MCF 10A (cell line): ENCODE results near the gene TTC33. TPM values are rescaled to one million over a fixed set of nuclear protein-coding genes. Genes with fewer than 3 reads are reported as not detected.

Source experiments
- BruUV-seq: library from RNA; stranded (reverse); fragments of 400-500 nt; replicated peaks from 2 replicates; lab custom pipeline; 2021; lab: Mats Ljungman, UMichigan
- CTCF ChIA-PET: fragments of 300-600 bp; sonication (Branson Sonifier 250); formaldehyde crosslinking; extraction: SDS; loops from one replicate; lab custom pipeline; 2021; ENCODE audit warnings: antibody characterized with exemption, inconsistent platforms; lab: Yijun Ruan, JAX
- POLR2A ChIA-PET: fragments of 300-600, 350-650 bp; sonication (Branson Sonifier 250); formaldehyde crosslinking; extraction: SDS; loops from one replicate; lab custom pipeline; 2020; ENCODE audit warnings: antibody characterized with exemption, inconsistent platforms; lab: Yijun Ruan, JAX
- DNase-seq: peaks from one replicate; pipeline ENCODE4 v3.0.0-alpha.2; 2018; ENCODE audit not compliant: unreplicated experiment
- H3K27ac Mint-ChIP-seq: one replicate; pipeline ENCODE4 v1.8.0; 2022; ENCODE audit warnings: mild to moderate bottlenecking, low read depth, mixed read lengths; ENCODE audit not compliant: unreplicated experiment
- H3K27me3 Mint-ChIP-seq: one replicate; pipeline ENCODE4 v1.8.0; 2022; ENCODE audit warnings: mixed read lengths; ENCODE audit not compliant: insufficient read depth, unreplicated experiment
- H3K36me3 Mint-ChIP-seq: one replicate; pipeline ENCODE4 v1.8.0; 2022; ENCODE audit warnings: mild to moderate bottlenecking, moderate library complexity, mixed read lengths; ENCODE audit not compliant: insufficient read depth, unreplicated experiment
- H3K4me1 Mint-ChIP-seq: one replicate; pipeline ENCODE4 v1.8.0; 2022; ENCODE audit warnings: mixed read lengths; ENCODE audit not compliant: insufficient read depth, unreplicated experiment
- H3K4me3 Mint-ChIP-seq: one replicate; pipeline ENCODE4 v1.8.0; 2022; ENCODE audit warnings: mild to moderate bottlenecking, moderate library complexity, mixed read lengths; ENCODE audit not compliant: unreplicated experiment
- H3K9me3 Mint-ChIP-seq: one replicate; pipeline ENCODE4 v1.8.0; 2022; ENCODE audit warnings: mixed read lengths; ENCODE audit not compliant: unreplicated experiment
- CTCF ChIP-seq: fragments of 200-600 bp; IDR thresholded peaks from one replicate; pipeline ENCODE4 v1.8.0; 2022; ENCODE audit warnings: antibody characterized with exemption, mild to moderate bottlenecking; ENCODE audit not compliant: unreplicated experiment
- intact Hi-C: fragments of 100-400 bp; cut with micrococcal nuclease; formaldehyde crosslinking; loops from 2 replicates; pipeline ENCODE4 v1.14.1; 2022
- total RNA-seq: library from RNA; stranded (reverse); gene quantifications from 2 replicates; pipeline ENCODE4 v1.2.3, GENCODE V29; 2022

TTC33 gene
- total RNA-seq, 1 experiment from 2014 or later: 13.3 TPM

DNA sequence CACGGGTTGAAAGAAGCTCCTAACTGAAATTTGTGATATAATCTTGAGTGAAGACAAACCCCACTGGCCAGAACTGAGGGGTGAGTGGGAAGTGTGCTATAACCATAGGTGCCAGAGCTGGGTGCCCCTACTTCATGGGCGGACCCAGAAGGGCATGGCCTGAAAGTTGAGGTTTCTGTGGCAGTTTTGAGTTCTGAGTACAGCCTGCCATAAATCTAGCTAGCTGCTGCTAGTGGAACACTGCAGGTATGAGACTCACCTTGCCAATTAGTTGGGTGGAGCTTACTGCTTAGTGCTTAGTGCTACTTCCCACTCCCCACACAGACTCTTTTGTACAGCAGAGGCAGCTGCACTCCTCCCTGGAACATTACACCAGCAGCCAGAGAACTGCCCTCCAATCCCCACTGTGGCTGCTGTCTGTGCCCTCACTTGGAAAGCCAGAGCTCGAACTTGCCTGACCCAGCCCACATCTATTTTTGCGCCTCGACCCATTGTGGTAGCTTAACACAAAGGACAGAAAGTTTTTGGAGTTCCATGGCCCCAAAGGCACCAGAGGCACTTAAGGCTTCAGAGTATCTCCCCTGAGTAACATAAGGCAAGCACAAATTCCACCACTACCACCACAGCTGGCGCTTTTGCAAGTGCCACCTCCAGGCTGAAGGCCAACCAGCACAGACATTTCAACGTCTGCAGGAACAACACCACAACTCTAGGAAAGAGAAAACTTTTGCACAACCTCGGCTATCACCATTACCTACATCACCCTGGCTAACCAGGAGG is 103.1 kb downstream of the TTC33 start:
- ChIA-PET CTCF (interaction anchor here (0.5 to 1.0 kb wide), 4 partner anchors 17 to 247 kb away, joined by 3 to 5 read pairs (median 4); no protein-coding TSS in a partner anchor), POLR2A (interaction anchor here (1.0 kb wide), 1 partner anchor 141 kb away, joined by 4 read pairs; no protein-coding TSS in a partner anchor)

GRCh38 chr5:40651201-40651600 is 104.6 kb downstream of the TTC33 start:
- DNase-seq: no peak
- H3K36me3 Mint-ChIP-seq: no peaks in the 10 kb centered on the region
- H3K4me1 Mint-ChIP-seq: peaks cover 8% of the 10 kb centered on the region
- BruUV-seq: no TSS peak
- H3K9me3 Mint-ChIP-seq: no peaks in the 10 kb centered on the region
- TF ChIP-seq CTCF: no peak
- ChIA-PET CTCF (no interaction called here), POLR2A (interaction anchor here (0.6 to 0.7 kb wide), 2 partner anchors 19 to 275 kb away, joined by 3 read pairs; no protein-coding TSS in a partner anchor)
- intact Hi-C loops: no loop called here
- H3K27me3 Mint-ChIP-seq: no peaks in the 10 kb centered on the region
- no peak overlapping the region for H3K4me3 Mint-ChIP-seq
- no peak overlapping the region for H3K27ac Mint-ChIP-seq

More for the DNA sequence above, 103.1 kb downstream of the TTC33 start:
- no peak for DNase-seq
- intact Hi-C loops: no loop called here
- Mint-ChIP-seq H3K27me3 (no peaks in the 10 kb centered on the region), H3K9me3 (no peaks in the 10 kb centered on the region), H3K36me3 (no peaks in the 10 kb centered on the region), H3K27ac (no peak overlapping the region), H3K4me1 (peaks cover 8% of the 10 kb centered on the region), H3K4me3 (no peak overlapping the region)
- TF ChIP-seq CTCF: no peak
- no TSS peak for BruUV-seq

DNA sequence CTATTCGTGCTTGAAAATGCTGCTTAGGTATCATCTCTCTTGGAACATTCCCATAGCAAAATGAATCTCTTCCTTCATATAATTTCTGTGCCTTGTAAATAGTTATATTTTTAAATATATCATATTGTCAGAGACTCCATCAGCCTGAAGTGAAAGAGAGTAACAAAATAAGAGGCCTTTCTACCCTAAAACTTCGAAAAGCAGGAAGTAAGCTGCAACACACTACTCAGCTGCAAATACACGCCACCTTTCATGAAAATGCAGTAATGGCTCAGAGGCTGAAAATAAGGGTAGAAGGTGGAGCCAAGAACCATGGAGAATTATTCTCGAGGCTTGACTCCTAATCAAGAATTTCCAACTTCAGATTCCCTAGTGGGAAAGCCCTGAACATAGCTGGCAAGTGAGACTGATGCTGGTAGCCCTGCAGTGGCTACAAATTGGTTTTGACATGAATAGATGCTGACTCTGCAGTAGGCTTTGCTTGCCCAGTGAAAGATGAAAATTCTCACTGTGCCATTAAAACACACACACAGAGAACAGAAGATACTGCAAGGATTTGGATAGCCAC is 106.2 kb downstream of the TTC33 start:
- H3K4me1 Mint-ChIP-seq: peaks cover 8% of the 10 kb centered on the region
- no peak overlapping the region for H3K27ac Mint-ChIP-seq
- DNase-seq: no peak
- BruUV-seq: no TSS peak
- POLR2A ChIA-PET: interaction anchor here (0.7 to 0.8 kb wide), 2 partner anchors 24 to 48 kb away, joined by 3 to 4 read pairs; no protein-coding TSS in a partner anchor
- TF ChIP-seq CTCF: no peak
- H3K36me3 Mint-ChIP-seq: no peaks in the 10 kb centered on the region
- CTCF ChIA-PET: no interaction called here
- H3K4me3 Mint-ChIP-seq: no peak overlapping the region
- intact Hi-C loops: no loop called here
- no peaks in the 10 kb centered on the region for H3K9me3 Mint-ChIP-seq
- no peaks in the 10 kb centered on the region for H3K27me3 Mint-ChIP-seq

DNA sequence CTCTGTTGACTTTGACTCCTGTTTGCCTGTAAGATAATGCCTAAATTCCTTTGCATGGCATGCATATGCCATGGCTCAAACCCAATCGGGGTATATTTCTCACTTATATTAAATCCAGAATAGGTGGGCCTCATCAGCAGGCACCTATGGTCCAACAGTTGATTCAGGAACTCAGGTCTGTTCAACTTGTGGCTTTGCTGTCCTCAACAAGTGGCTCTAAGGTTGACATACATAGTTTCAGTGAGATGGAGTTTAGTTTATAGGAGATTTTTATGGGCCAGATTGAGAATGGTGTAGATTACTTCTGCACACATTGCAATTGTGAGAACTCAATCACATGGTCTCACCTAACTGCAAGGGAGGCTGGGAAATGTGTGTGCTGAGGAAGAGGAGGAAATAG is 107.6 kb downstream of the TTC33 start:
- Mint-ChIP-seq H3K27me3 (no peaks in the 10 kb centered on the region), H3K36me3 (no peaks in the 10 kb centered on the region), H3K4me1 (no peaks in the 10 kb centered on the region), H3K4me3 (no peak overlapping the region), H3K9me3 (no peaks in the 10 kb centered on the region), H3K27ac (no peak overlapping the region)
- ChIA-PET CTCF (no interaction called here), POLR2A (no interaction called here)
- intact Hi-C loops: no loop called here
- no peak for TF ChIP-seq CTCF
- no peak for DNase-seq
- BruUV-seq: no TSS peak
